Measurements from ENCODE around the gene GET4.

GRCh38 chr7:919924-920341 lies 43.6 kb downstream of the GET4 start:
- TF ChIP-seq CTCF (IDR thresholded peaks at IDR 0.05) (no peak), TCF7L2 (IDR thresholded peaks at IDR 0.05; ENCODE audit: low read depth, low read length) (no peak)

Data from Panc1 (cell line).